Measurements from ENCODE around the gene TYW1B.
"Not testable (repeated sequence)": the region's sequence is repeated elsewhere in the genome, so short reads cannot be mapped to it uniquely, and the experiment has no call there.

TYW1B gene

GRCh38 chr7:72550454-72550853, 277.5 kb downstream of the TYW1B start:
- not testable (repeated sequence) for DNase-seq

GRCh38 chr7:72546586-72547237, 281.3 kb downstream of the TYW1B start:
- DNase-seq, result not testable (repeated sequence)

- not testable (repeated sequence) for DNase-seq
Measured at GRCh38 chr7:72544531-72544930, 283.5 kb downstream of the TYW1B start.

GRCh38 chr7:72540923-72541322, 287.1 kb downstream of the TYW1B start:
- DNase-seq, result no peak

- no peak for DNase-seq
Measured at GRCh38 chr7:72540106-72540611, 287.8 kb downstream of the TYW1B start.

GRCh38 chr7:72539702-72540101, 288.3 kb downstream of the TYW1B start:
- DNase-seq, result no peak

GRCh38 chr7:72538856-72539255, 289.1 kb downstream of the TYW1B start:
- no peak for DNase-seq

- no peak for DNase-seq
Measured at GRCh38 chr7:72538147-72538546, 289.9 kb downstream of the TYW1B start.

GRCh38 chr7:72536038-72536437, 292.0 kb downstream of the TYW1B start:
- DNase-seq, result not testable (repeated sequence)

GRCh38 chr7:72531048-72531447, 297.0 kb downstream of the TYW1B start:
- not testable (repeated sequence) for DNase-seq
